Germinal center (tissue), 1 donor: ENCODE measurements around the gene TMEM108.

Experiments
- DNase-seq: peaks from one replicate; pipeline ENCODE4 v3.0.0; 2012; ENCODE audit warnings: mixed read lengths, low spot score

The TMEM108 gene

DNA sequence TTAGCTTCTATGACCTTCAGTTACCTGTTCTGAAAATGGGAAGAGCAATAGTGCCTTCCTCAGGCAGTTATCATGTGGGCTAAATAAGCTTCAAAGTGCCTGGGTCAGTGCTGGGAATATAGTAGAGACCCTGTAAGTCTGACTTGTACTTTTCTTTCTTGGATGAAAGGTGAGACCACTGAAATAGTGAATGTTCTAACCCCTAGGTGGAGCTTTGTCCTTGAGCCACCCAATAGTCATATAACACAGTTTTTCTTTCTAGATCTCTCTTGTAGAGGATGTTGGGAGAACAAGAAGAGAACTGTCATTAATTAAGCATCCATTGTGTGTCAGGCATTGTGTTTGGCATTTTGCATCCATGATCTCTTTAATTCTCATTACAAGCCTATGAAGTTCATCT is 348.7 kb downstream of the TMEM108 start:
- DNase-seq, result no peak

DNA sequence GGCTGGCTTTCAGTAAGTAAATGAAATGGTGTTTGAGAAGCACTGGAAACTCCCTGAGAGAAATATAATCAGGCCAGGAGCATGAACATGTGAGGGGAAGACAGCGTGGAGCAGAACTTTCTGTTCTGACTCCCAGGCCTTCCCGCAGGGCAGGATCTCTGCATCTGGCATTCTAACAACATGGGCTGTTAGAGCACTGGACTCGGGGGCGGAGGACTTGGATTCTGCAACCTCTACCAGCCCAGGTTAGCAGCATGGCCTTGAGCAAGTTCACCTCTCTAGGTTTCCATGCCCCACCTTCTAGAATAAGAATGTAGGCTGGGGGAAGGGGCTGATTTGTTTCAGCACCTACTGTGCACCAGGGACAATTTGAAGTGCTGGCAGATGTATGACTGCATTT is 349.1 kb downstream of the TMEM108 start:
- DNase-seq, result no peak

DNA sequence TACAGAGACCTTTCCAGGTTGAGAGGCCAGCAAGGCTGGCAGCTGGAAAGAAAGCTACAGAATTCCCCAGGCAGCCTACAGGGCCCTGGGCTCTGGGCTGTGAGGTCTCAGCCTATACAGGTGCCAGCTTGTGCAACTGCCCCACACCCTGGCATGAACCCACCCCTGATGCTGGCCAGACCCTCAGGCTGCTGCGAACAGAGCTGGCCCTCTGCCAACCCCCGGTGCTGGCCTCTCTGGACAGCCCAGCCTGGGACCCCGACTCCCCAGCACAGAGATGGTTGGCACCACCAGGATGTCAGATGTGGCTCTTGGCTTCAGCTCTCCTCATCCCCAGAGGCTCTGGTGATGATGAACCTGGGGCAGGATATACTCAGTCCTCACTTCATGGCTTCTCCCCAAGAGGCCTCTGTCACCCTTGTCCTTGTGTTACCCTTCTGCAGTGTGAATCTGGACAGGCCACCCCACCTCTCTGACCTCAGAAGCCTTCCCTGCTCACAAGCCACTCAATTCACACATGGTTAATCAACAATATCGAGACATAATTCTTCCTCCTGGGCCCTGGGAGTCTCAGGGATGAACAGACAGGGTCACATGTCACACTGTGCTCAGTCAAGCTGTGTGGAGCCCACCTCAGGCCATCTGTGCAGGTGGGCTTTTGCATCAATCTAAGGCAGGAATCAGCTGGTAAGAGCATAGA is 350.7 kb downstream of the TMEM108 start:
- DNase-seq, result no peak

DNA sequence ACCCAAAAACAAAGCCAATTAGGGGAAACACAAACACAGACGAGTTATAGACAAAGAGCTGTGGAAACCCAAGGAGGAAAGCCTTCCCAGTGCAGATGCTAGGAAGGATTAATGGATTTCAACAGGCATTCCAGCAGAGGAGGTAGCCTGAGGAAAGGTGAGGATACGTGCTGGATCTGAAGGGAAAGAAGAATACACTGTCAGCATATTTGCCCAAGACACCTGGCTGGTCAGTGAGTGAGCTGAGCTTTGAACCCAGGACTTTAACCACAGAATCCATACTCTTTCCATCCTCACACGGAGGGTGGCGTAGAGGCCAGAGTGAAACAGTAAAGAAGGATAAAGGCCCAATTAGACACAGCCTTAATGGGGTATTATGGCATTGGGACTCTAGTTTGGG is 352.5 kb downstream of the TMEM108 start:
- DNase-seq, result no peak

DNA sequence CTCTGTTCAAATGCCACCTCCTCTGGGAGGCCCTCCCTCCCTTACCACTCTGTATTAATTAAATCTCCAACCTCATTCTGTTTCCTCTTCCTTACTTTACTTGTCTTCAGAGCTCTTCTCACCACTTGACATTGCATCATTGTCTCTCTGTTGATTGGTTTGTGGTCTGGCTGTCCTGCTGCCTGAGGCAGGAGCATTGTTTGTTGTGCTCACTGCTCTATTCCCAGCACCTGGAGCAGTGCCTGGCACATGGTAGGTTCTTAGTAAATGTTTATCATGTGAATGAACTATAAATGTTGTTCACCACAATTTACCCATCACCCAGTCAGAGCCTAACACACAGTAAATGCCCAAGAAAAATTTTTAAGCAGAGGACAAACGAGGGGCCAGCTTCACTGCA is 355.0 kb downstream of the TMEM108 start:
- DNase-seq, result no peak

DNA sequence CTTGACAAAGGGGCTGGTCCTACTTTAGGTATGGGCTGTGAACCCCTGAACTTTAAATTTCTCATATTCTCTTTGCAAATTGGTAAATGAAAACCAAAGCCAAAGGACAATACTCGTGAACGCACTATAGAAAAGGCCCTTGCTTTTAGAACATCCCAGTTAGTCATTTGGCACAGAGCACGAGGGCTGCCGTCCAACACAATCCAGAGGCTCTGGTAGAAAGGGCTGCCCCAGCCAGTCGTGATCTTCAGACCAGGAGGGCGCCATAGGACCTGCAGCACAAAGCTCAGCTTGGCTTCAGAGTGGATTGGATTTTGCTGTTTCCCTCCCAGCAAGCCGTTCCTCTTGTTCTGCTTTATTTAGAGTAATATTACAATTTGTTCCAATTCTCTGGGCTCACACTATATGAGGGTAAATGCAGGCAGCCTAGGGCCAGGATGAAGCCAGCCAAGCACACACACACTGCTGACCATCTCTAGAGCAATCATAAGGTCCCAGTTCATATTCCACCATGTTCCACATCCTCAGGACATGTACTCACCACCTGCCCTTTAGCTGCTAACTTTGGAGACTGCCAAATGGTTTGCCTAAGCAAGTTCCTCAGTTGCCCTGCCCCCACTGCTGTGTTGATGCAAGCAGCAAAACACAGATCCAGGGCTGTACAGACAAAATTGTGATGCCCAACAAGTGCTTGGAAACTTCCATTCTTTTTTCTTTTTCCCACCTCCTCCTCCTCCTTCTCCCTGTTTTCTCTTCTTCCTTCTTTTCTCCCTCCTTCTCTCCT is 355.7 kb downstream of the TMEM108 start:
- no peak for DNase-seq

DNA sequence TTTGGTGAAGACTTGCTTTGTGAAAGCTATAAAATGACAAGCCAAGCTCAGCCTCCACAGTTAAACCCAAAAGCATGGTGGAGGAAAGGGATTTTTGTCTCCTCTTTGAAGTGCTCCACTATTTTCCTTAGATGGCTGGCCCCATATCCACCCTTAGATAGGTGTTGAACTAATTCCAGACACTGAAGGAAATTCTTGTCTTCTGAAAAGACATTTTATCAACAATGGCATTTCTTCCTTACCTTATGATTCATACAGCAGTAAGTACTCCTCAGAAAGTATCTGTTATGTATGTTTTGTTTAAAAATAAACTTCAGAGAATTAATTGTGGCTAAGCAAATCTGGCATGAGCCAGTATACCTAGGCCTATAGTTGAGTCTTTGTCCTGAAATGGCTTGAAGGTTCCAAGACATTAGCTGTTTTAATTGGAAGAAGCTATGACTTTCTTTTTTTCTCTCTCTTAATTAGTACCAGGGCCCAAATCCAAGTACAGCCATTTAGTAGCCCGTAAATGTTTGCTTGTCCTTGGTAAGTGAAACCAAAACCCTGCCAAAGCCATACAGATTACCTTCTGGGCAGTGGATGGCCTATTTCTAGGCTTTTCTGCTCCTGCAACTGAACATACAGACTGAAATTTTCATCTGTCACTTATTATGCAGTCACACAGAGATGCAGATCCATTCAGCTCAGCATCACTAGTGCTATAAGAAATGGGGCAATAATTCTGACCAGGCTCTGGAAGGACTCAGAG is 356.5 kb downstream of the TMEM108 start:
- DNase-seq, result no peak

DNA sequence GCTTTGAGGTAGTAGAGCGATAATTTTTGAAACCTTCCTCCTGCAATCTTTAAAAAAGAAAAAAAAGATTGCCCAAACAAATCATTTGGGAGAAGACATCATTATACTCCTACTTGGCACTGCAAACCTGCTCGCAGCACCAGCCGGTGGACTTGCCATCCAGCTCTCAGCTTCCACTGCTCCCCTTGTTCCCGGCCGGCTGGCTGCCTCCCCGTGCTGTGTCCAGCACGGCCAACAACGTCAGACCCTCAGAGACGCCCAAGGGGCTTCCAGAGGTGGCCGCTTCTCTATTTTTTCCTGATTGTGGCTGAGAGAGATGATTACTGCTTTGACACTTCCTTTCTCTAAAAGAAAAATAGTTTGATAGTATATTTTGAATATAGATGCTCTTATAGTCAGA is 358.7 kb downstream of the TMEM108 start:
- DNase-seq, result no peak

DNA sequence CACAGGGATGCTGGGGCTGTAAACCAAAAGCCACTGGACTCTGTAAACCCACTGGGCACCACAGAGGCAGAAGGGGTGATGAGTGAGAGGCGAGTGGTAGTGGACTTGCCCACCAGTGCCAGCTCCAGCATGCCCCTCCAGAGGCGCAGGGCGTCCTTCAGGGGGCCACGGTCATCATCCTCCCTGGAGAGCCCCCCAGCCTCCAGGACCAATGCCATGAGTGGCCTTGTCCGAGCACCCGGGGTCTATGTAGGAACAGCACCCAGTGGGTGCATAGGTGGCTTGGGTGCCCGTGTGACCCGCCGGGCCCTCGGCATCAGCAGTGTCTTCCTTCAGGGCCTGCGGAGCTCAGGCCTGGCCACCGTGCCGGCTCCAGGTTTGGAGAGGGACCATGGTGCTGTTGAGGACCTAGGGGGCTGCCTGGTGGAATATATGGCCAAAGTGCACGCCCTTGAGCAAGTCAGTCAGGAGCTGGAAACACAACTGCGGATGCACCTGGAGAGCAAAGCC is 361.9 kb downstream of the TMEM108 start, which contains the start of gene BFSP2:
TSS of gene BFSP2 (plus strand) at position 51 of the 510 bp plus-strand sequence. CDS start at position 79, 28 bp downstream.
- DNase-seq, result no peak

DNA sequence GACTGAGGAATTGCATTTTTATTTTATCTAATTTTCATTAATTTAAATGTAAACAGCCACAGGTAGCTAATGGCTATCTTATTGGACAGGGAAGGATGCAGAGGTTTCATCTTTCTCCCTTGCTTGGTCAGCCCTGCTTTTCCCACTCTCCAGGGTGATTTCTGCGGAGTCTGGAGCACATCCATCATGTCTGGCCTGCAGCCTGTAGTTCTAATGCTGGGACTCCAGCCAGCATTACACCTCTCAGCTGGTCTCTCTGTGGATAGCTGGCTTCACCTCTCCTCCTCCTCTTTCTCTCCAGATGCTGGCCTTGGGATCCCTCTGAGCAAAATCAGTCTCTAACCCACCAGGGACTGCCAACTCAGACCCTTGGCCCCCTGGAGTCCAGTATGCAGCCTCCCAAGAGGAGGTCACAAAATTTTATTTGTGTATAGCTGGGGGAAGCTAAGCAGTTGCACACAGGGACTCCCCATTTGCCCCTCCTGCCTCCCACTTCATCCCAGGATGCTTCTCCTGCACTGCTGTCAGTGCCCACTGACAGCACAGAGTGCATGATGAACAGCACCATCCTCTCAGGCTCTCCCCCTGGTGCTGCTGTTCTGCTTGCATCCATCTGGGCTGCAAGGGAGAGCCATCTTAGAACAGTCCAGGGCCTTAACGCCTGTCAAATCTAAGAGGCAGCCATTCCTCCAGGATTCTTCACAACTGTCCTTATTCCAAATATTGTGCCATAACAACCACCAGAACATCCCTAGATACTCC is 363.4 kb downstream of the TMEM108 start:
- no peak for DNase-seq

DNA sequence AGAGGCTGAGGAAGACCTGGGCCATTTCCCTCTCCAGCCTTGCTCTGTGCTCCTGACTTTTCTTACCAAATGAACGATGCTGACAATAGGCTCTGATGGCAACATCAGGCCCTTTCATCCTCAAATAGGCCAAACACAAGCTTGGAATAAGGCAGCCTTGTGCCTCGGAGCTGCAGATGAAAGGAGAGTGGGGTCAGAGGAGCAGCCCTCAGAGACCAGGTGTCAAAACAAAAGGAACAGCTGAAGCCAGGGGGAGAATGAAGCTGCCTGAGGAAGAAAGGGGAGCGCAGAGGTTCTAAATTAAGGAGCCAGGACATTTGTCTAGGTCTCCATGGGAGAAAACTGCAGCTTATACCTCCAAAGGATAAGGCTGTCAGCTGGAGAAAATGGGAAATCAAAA is 366.7 kb downstream of the TMEM108 start:
- DNase-seq, result no peak

DNA sequence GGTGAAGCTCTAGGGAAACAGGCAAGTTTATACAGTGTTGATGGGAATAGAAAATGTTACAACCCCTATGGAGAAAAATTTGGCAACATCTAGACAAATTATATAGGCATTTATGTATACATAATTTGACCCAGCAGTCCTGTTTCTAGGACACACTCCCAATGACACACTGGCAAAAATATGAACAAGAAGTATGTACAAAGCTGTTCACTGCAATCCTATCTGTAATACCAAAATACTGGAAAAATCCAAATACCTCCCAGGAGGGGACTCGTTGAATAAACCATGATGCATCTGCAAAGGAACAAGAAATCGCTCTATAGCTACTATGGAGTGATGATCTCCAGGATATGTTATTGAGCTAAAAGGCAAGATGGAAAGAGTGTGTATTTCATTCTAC is 370.2 kb downstream of the TMEM108 start:
- no peak for DNase-seq

DNA sequence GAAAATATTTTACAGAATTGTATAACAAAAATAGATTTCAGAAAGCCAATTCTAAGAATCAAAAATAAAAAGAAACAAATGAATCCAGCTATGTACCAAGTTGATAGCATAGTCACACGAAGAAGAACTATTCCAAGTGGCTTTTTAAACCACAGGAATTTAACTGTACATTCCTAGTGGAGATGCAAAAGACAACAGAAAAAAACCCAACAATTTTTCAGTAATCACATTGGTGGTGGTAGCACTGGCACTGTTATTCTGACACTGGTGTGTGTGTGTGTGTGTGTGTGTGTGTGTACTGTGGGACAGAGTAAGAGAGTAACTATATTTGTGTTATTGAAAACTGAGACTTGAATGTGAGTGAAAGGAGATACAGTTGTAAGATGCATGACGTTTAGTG is 370.8 kb downstream of the TMEM108 start:
- no peak for DNase-seq

DNA sequence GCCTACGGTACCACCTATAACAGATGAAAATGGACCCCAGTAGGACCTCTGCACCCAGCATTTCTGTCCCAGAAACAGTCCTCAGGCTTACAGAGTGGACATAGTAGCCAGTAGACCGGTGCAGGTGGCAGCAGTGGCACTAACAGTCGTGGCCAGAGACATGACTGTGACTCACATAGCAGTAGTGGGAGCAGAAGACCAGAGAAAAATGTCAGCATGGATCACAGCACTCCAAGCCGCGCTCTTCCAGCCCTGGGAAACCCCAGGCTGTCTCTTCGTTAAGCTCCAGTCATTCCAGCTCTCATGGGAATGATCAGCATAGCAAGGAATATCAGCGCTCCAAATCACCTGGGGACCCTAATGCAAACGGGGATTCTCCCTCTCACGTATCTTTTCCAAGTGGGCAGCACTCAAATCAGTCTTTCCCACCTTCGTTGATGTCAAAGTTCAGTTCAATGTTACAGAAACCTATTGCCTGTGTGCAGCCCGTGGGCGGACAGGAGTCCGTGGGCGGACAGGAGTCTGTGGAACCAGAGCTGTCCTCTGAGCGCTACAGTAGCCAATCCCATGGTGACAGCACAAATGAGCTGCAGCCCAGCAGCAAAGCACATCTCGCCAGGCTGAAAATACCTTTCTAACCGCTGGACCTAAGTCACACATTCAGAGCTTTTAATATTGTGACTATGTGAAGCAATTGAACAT is 372.2 kb downstream of the TMEM108 start:
- DNase-seq, result no peak

DNA sequence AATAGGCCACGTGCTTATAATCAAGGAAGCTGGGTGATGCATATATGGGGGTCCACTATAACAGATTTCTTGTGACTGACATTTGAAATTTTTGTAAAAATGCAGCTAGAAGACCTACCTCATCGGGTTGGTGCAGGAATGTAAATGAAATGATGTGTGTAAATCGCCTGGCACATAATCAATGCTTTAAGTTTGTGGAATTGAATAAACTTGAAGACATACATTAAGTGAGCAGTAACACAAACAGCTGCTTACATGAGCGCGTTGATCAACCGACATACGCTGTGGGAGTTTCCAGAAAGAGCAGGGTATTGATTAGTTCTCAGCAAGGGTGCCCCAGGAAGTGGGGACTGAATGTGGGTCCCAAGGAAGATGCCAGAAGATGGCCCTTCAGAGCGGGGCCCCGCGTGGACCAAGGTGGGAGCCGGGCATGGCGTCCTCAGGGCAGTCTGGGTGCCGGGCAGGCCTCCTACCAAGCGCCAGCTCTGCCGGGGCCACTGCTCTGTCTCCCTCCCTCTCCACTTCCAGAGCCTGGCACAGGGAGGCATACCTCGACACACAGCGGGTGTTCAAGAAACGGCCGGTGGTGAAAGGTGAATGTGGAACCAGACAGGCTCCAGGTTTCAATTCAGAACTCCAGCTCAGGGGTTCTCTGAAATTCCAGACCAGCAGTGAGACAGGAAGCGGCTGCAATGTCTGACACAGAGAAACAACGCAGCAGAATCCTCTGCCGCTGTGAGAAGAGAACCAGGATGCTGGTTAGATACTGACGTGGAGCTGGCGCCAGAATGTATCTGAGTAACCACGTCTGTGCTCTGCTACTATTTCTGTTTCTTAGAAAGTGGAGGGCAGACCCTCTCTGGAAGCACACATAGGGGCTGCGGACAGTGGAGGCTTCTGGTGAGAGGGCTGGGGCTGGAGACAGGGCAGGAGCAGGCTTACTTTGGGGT is 374.3 kb downstream of the TMEM108 start:
- no peak for DNase-seq

DNA sequence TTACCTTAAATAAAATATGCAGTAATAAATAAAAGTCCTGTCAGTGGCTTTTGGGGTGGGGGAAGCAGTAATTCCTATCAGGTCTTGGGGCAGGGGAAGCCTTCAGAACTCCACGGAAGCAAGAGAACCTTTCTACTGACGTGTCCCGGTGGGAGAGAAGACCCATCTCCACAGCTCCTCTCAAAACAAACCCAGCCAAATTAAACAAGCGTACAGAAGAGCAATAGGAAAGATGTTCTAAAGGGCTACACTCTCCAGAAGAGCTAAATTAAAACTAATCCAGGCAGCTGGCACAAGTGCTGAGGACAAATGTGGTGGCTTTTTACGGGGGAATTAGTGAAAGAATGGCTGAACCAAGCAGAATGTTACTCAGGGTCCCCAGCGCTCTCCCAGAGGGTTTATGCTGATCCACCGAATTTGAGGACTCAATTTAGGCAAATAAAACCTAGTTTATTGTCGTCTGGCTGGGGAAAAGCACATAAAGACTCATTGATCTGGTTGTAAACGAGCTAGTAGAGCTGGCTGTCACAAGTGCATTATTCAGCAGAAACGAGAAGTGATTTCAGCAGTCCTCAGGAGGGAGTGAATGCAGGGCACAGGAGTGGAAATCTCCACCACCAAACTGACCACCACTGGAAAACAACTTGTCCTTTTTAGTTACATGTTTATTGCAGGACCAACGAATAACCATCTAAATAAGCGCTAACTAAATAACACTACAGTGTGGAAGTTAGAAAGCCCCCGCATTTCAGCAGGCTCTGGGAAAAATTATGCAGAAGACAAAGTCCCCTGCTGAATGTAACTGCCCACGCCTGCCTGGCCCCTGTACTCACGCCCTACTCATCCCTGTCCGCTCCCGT is 375.2 kb downstream of the TMEM108 start:
- DNase-seq, result no peak

DNA sequence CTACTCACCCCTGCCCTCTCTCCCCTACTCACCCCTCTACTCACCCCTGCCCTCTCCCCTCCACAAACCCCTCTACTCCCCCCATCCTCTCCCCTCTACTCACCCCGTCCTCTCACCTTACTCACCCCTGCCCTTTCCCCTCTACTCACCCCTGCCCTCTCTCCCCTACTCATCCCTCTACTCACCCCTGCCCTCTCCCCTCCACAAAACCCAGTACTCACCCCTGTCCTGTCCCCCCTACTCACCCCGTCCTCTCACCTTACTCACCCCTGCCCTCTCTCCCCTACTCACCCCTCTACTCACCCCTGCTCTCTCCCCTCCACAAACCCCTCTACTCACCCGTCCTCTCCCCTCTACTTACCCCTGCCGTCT is 375.8 kb downstream of the TMEM108 start:
- DNase-seq, result no peak

DNA sequence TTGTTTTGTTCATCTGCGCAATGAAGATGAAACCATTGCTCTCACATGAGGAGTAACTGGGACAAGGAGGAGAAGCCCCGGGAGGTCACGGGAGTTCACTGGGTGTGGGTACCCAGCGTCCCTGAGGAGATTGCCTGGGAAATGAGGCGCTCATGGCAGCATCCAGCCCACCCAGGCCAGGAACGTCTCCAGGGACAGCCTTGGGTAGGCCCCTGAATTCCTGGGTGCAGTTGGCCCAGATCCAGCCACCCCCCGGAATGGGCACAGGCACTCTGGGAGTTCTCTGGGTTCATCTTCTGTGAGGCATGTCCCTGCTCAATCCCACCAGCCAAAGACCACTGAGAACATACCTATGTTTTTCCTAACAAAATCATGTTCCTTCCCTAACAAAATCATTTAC is 380.2 kb downstream of the TMEM108 start:
- DNase-seq, result no peak
